GM21526 (cell line): Measurements from ENCODE around the gene DNAJB14.

Experiments used
- ATAC-seq: cut with Tn5 transposase; IDR thresholded peaks from one replicate; pipeline ENCODE4 v1.9.1; 2021; ENCODE audit warnings: moderate library complexity; ENCODE audit not compliant: unreplicated experiment, low FRiP score

Gene DNAJB14

GRCh38 chr4:99945718-99946355 lies 581 bp downstream of the DNAJB14 start:
- ATAC-seq, result peak; percentile 1

GRCh38 chr4:99943904-99944437 lies 2.4 kb downstream of the DNAJB14 start:
- ATAC-seq, result no peak

GRCh38 chr4:99938243-99938753 lies 8.1 kb downstream of the DNAJB14 start:
- no peak for ATAC-seq

- ATAC-seq, result no peak
Measured at GRCh38 chr4:99934891-99935290, 11.5 kb downstream of the DNAJB14 start.

GRCh38 chr4:99927566-99927965 lies 18.9 kb downstream of the DNAJB14 start:
- ATAC-seq, result no peak

- no peak for ATAC-seq
Measured at GRCh38 chr4:99921174-99921573, 25.2 kb downstream of the DNAJB14 start.

- ATAC-seq, result no peak
Measured at GRCh38 chr4:99918656-99919055, 27.8 kb downstream of the DNAJB14 start.

- ATAC-seq, result no peak
Measured at GRCh38 chr4:99917575-99917974, 28.8 kb downstream of the DNAJB14 start.

- no peak for ATAC-seq
Measured at GRCh38 chr4:99915449-99915848, 31.0 kb downstream of the DNAJB14 start.

- ATAC-seq, result no peak
Measured at GRCh38 chr4:99894998-99895397, 51.4 kb downstream of the DNAJB14 start.

- ATAC-seq, result peak; percentile 99
Measured at GRCh38 chr4:99894161-99894997, 52.0 kb downstream of the DNAJB14 start, which contains the start of gene LAMTOR3. Gene LAMTOR3, minus strand, starts transcription at chr4:99894427. Its CDS starts 464 bp downstream, at chr4:99893963.

- no peak for ATAC-seq
Measured at GRCh38 chr4:99893839-99894160, 52.6 kb downstream of the DNAJB14 start.

- ATAC-seq, result no peak
Measured at GRCh38 chr4:99893029-99893428, 53.4 kb downstream of the DNAJB14 start.

- ATAC-seq, result no peak
Measured at GRCh38 chr4:99891351-99891750, 55.1 kb downstream of the DNAJB14 start.

GRCh38 chr4:99887837-99888236 lies 58.6 kb downstream of the DNAJB14 start:
- no peak for ATAC-seq

GRCh38 chr4:99886146-99886545 lies 60.3 kb downstream of the DNAJB14 start:
- ATAC-seq, result no peak

- no peak for ATAC-seq
Measured at GRCh38 chr4:99885687-99886086, 60.7 kb downstream of the DNAJB14 start.

- ATAC-seq, result no peak
Measured at GRCh38 chr4:99885063-99885664, 61.3 kb downstream of the DNAJB14 start.

GRCh38 chr4:99879458-99879857 lies 67.0 kb downstream of the DNAJB14 start:
- ATAC-seq, result no peak

GRCh38 chr4:99878604-99879003 lies 67.8 kb downstream of the DNAJB14 start:
- no peak for ATAC-seq

GRCh38 chr4:99876946-99877345 lies 69.5 kb downstream of the DNAJB14 start:
- no peak for ATAC-seq
